GM19438 (cell line): ENCODE results near the gene C8A.

Experiments used
- ATAC-seq: cut with Tn5 transposase; IDR thresholded peaks from one replicate; pipeline ENCODE4 v1.9.1; 2021; ENCODE audit warnings: low read depth; ENCODE audit not compliant: unreplicated experiment

The C8A gene

DNA sequence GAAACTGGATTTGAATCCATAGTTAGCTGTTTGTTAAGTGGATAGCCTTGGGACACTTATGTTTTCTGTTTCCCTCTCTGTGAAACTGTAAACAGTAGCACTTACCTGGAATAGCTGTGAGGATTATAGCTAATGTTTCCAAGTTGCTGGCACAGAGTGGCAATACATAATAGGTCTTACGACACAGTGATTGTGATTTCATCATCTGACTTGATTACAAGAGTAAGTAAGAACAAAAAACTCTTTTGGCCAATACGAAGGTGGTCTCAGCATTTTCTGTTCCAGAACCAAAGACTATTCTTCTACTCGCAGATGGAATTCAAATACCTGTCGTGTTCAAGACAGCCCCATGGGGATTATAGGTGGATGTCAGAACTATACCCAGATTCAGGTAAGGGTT is 109.1 kb downstream of the C8A start:
- ATAC-seq: no peak

DNA sequence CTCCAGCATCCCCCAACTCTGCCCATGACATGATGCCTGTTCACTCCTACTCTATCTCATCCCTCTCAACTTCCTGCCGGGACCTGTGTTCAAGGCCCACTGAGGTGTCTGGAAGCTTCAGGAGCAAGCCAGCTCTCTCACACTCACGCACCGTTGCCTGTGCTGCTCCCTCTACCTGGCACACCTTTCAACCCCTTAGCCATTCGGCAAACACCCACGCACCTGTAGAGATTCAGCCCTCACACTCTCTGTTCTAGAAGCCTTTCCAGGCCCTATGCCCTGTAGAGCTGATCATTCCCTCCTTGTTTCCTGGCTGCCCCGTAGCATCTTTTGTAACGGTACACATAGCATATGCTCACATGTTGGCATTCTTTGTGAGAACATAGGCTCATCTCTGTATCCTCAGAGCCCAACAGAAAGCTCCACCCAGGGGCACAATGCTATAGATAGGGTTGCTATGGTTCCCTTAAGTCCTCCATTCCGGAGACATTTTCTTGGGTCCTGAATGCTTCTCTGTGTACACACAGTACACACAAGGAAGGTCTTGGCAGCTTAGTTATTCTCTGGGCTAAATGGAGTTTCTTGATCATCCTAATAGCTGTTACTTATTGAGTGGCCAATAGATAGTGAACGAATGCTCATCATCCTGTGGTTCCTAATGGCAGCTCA is 109.9 kb downstream of the C8A start:
- ATAC-seq: no peak

DNA sequence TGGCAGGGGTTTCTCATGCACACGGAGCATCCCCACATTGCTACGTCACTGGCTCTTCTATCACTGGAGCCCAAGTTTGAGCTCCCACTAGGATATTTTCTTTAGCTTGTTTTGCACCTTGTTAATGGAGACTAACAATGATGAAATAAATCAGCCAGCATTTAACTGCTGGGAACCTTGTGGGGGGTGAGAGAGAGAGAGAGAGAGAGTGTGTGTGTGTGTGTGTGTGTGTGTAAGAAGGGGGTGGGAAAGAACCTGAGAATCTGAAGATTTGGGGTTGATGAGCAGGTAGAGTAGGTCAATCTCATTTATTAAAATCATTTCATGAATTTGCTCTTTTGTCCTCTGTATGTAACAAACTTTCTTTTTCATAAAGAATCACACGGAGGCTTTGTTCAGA is 110.6 kb downstream of the C8A start:
- ATAC-seq: no peak

DNA sequence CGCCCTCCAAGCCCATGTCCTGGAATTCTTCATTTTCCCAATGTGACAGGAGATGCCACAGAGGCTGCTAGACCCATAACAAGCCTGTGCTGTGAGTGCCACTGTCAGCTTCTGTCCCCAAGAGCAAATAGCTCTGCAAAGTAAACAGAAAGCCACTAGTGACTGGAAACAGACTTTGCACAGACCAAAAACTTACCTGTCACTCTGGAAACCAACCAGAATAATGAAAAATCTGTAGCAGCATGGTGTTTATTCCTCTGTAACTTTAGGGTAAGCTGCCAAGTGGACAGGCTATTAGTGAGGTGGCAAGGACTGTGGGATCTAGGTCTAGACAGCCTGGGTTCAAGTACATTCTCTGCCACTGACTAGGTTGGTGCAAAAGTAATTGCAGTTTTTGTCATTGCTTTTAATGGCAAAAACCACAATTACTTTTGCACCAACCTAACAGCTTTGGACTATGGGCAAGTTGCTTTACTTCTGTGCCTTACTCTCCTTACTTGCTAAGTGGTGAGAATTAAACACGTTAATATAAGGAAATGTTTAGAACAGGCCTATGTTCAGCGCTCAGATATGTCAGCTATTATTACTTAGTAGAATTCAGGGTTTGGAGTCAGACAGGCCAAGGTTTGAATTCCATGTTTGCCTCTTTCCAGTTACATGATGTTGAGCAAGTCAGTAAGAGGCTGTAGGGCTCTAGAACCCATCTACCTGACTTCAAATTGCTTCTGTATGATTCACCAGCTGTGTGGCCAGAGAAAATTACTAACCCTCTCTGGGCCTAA is 111.5 kb downstream of the C8A start, which contains the start of gene C8B:
Gene C8B (minus strand): TSS at position 100 of the 782 bp plus-strand sequence. CDS start 67 bp downstream, at position 33.
- ATAC-seq: no peak

DNA sequence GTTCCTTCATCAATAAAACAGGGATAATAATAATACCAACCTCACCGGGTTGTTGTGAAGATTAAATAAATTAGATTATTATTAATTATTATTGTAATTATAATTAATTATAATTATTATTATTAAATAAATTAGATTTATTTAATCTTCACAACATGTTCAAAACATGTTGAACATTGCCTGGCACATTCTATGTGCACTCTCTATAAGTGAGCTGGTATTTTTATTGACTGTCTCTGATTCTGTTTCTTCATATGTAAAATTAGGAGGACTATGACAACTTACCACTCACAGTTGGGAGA is 112.1 kb downstream of the C8A start:
- no peak for ATAC-seq

DNA sequence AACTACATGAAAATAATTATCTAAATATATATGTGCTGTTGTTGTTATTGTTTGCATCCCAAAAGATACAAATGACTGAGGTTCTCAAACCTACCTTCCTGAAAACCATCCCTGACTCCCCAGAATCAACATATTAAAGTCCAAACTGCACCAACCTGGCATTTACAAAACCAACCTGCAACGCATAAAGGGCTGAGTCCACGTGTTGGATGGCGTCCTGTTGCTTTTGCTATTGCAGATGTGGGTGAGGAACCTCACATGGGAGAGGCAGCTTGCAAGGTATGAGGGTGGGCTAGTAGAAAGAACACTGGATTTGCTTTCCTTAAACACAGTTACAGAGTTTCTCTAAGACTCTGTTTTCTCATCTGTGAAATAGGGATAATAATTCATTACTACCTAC is 112.8 kb downstream of the C8A start:
- no peak for ATAC-seq
